NCI-H82 treated with DMSO at 0.1 percent for 48 hours (cell line): ENCODE data around the gene MGAM2.

Experiments used
- DNase-seq: peaks from one replicate; lab custom pipeline; 2025; ENCODE audit not compliant: unreplicated experiment; lab: John Stamatoyannopoulos, UW

MGAM2 gene

DNA sequence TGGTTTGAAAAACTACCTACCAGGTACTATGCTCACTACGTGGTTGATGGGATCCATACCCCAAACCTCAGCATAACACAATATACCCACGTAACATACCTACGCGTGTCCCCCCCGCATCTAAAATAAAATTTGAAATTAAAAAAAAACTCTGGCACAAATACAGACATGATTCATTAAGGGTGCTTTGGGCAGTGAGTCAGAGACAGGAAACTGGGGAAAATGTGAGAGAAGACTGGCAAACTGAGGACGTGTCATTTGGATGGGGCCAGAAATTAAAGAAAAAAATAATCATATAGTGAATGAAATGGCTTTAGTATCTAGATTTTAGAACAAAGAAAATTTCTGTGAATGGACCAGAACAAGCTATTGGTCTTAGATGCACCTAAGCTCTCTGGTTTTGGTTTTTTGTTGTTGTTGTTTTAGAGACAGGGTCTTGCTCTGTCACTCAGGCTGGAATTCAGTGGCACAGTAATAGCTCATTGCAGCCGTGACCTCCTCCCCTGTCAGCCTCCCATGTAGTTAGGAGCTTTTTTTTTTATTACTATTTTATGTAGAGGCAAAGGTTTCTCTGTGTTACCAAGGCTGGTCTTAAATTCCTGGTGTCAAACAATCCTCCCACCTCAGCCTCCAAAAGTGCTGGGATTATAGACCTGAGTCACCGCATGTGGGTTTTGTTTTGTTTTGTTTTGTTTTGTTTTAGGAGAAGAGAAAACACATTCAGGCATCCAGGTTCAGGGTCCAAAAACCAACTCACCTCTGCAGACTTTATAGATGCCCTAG lies 152.3 kb downstream of the MGAM2 start:
- DNase-seq: no peak
